ENCODE measurements around the gene GPR135.
A peak's percentile ranks its signal among the peaks of the same experiment; 100 is the strongest.
"Not testable (repeated sequence)": the region's sequence is repeated elsewhere in the genome, so short reads cannot be mapped to it uniquely, and the experiment has no call there.

The GPR135 gene

GRCh38 chr14:59460378-59460777 is 4.8 kb downstream of the GPR135 start:
- no peak for DNase-seq (ENCODE audit: extremely low read depth, low read depth)
- TF ChIP-seq CTCF (IDR thresholded peaks at IDR 0.05; ENCODE audit: low read depth, low read length, missing control alignments): no peak
- H3K4me3 ChIP-seq (replicated peaks; ENCODE audit: low read depth, low read length): no peak overlapping the region

- TF ChIP-seq CTCF (IDR thresholded peaks at IDR 0.05; ENCODE audit: low read depth, low read length, missing control alignments): no peak
- no peak for DNase-seq (ENCODE audit: extremely low read depth, low read depth)
- H3K4me3 ChIP-seq (replicated peaks; ENCODE audit: low read depth, low read length): no peak overlapping the region
These were observed 6.7 kb downstream of the GPR135 start for GRCh38 chr14:59458486-59458885.

- TF ChIP-seq CTCF (IDR thresholded peaks at IDR 0.05; ENCODE audit: low read depth, low read length, missing control alignments): no peak
- DNase-seq (ENCODE audit: extremely low read depth, low read depth): no peak
- H3K4me3 ChIP-seq (replicated peaks; ENCODE audit: low read depth, low read length): no peak overlapping the region
These were observed 9.8 kb downstream of the GPR135 start for GRCh38 chr14:59455411-59455810.

GRCh38 chr14:59454139-59454538 is 11.0 kb downstream of the GPR135 start:
- peak; percentile 52 for DNase-seq (ENCODE audit: extremely low read depth, low read depth)
- TF ChIP-seq CTCF (IDR thresholded peaks at IDR 0.05; ENCODE audit: low read depth, low read length, missing control alignments): no peak
- H3K4me3 ChIP-seq (replicated peaks; ENCODE audit: low read depth, low read length): no peak overlapping the region

- TF ChIP-seq CTCF (IDR thresholded peaks at IDR 0.05; ENCODE audit: low read depth, low read length, missing control alignments): no peak
- no peak overlapping the region for H3K4me3 ChIP-seq (replicated peaks; ENCODE audit: low read depth, low read length)
- DNase-seq (ENCODE audit: extremely low read depth, low read depth): no peak
These were observed 13.3 kb downstream of the GPR135 start for GRCh38 chr14:59451849-59452248.

- H3K4me3 ChIP-seq (replicated peaks; ENCODE audit: low read depth, low read length): no peak overlapping the region
- no peak for DNase-seq (ENCODE audit: extremely low read depth, low read depth)
- TF ChIP-seq CTCF (IDR thresholded peaks at IDR 0.05; ENCODE audit: low read depth, low read length, missing control alignments): no peak
These were observed 14.5 kb downstream of the GPR135 start for GRCh38 chr14:59450716-59451115.

GRCh38 chr14:59448673-59449072 is 16.5 kb downstream of the GPR135 start:
- DNase-seq (ENCODE audit: extremely low read depth, low read depth); H3K4me3 ChIP-seq (replicated peaks; ENCODE audit: low read depth, low read length): not testable (repeated sequence)

All from HFF-Myc (cell line).